Esophagus muscularis mucosa (tissue), 3 donors: ENCODE measurements around the gene IL1R2.

Source experiments
- CTCF ChIP-seq, 3 experiments: fragments of 200-600 bp in 2 of 3; fragments of 450-650 bp in 1 of 3; sonication (generic) in 2 of 3; IDR thresholded peaks; one replicate each; pipeline ENCODE4 v1.5.1; 2017 to 2019; ENCODE audit warnings: antibody characterized with exemption in 3 of 3, mild to moderate bottlenecking in 2 of 3, moderate library complexity in 1 of 3
- POLR2A ChIP-seq: fragments of 450-650 bp; IDR thresholded peaks from one replicate; pipeline ENCODE4 v1.6.1; 2017; ENCODE audit warnings: antibody characterized with exemption, moderate library complexity, mild to moderate bottlenecking, low read depth
- POLR2AphosphoS5 ChIP-seq, 2 donors: sonication (generic); formaldehyde crosslinking; IDR thresholded peaks; one replicate each; pipeline ENCODE4 v1.6.1; 2017; ENCODE audit warnings: antibody characterized with exemption in 2 of 2

- TF ChIP-seq CTCF (IDR thresholded peaks at IDR 0.05) (peak in 1 of 3 experiments; percentile 3), POLR2A (no peak), POLR2AphosphoS5 (IDR thresholded peaks at IDR 0.05) (peak in 1 of 2 donors; percentile 66)
Observed at GRCh38 chr2:102051692-102052277, 60.0 kb downstream of the IL1R2 start.
